Keratinocyte (primary cell): Measurements from ENCODE around the gene RHBDL2. TPM values are rescaled to one million over a fixed set of nuclear protein-coding genes. Genes with fewer than 3 reads are reported as not detected.

Source experiments
- DNase-seq: peaks from one replicate; pipeline ENCODE4 v3.0.0-alpha.2; 2011; ENCODE audit warnings: low read depth, missing footprints, low spot score
- FAIRE-seq: peaks from 2 replicates; lab custom pipeline; 2011; peaks lifted over from hg19 to GRCh38; lab: Jason Lieb, UNC
- H2AFZ ChIP-seq: 2 replicates; pipeline ENCODE4 v1.6.0; 2012; ENCODE audit warnings: low read length, control low read depth, inconsistent platforms; ENCODE audit not compliant: control insufficient read depth
- H3K27ac ChIP-seq: 2 replicates; pipeline ENCODE4 v1.5.1; 2011; ENCODE audit warnings: low read length; ENCODE audit not compliant: control insufficient read depth, insufficient read depth
- H3K27me3 ChIP-seq: 3 replicates; pipeline ENCODE4 v1.6.0; 2011; ENCODE audit warnings: low read length; ENCODE audit not compliant: control insufficient read depth, insufficient read depth; ENCODE audit errors: extremely low read depth
- H3K36me3 ChIP-seq, 2 experiments: 2 replicates in 1 of 2; 3 replicates in 1 of 2; pipeline ENCODE4 v1.5.1; 2011; ENCODE audit warnings: low read length in 2 of 2, mild to moderate bottlenecking in 1 of 2; ENCODE audit not compliant: control insufficient read depth in 2 of 2, insufficient read depth in 2 of 2; ENCODE audit errors: extremely low read depth in 1 of 2
- H3K4me1 ChIP-seq: 3 replicates; pipeline ENCODE4 v1.5.1; 2011; ENCODE audit warnings: low read length; ENCODE audit not compliant: control insufficient read depth, insufficient read depth; ENCODE audit errors: extremely low read depth
- H3K4me2 ChIP-seq: 3 replicates; pipeline ENCODE4 v1.6.0; 2011; ENCODE audit warnings: low read depth, low read length; ENCODE audit not compliant: control insufficient read depth, insufficient read depth; ENCODE audit errors: extremely low read depth
- H3K4me3 ChIP-seq, 3 experiments: fragments of 200-600 bp in 1 of 3; sonication (generic) in 1 of 3; 2 replicates in 2 of 3; 3 replicates in 1 of 3; pipeline ENCODE4 v1.5.1; 2011 to 2016; ENCODE audit warnings: low read length in 3 of 3, mild to moderate bottlenecking in 3 of 3, control low read depth in 2 of 3, inconsistent platforms in 1 of 3, low read depth in 1 of 3, mixed read lengths in 1 of 3, mixed run types in 1 of 3, moderate library complexity in 1 of 3; ENCODE audit not compliant: control insufficient read depth in 2 of 3, insufficient read depth in 2 of 3; ENCODE audit errors: extremely low read depth in 1 of 3
- H3K79me2 ChIP-seq: 2 replicates; pipeline ENCODE4 v1.6.0; 2012; ENCODE audit warnings: low read length; ENCODE audit not compliant: control insufficient read depth, insufficient read depth
- H3K9ac ChIP-seq: 3 replicates; pipeline ENCODE4 v1.6.0; 2011; ENCODE audit warnings: low read length; ENCODE audit not compliant: control insufficient read depth, insufficient read depth; ENCODE audit errors: extremely low read depth
- H3K9me1 ChIP-seq: 3 replicates; pipeline ENCODE4 v1.6.0; 2011; ENCODE audit warnings: low read length; ENCODE audit not compliant: control insufficient read depth, insufficient read depth; ENCODE audit errors: extremely low read depth
- H3K9me3 ChIP-seq: 2 replicates; pipeline ENCODE4 v1.5.1; 2012; ENCODE audit warnings: low read depth, low read length; ENCODE audit not compliant: control insufficient read depth
- H4K20me1 ChIP-seq: 3 replicates; pipeline ENCODE4 v1.6.0; 2011; ENCODE audit warnings: low read length; ENCODE audit not compliant: control insufficient read depth, insufficient read depth; ENCODE audit errors: extremely low read depth
- EZH2 ChIP-seq: IDR thresholded peaks from one replicate; pipeline ENCODE4 v1.6.1; 2012; ENCODE audit warnings: inconsistent platforms, mild to moderate bottlenecking, low read length, moderate library complexity
- dilution Hi-C: fragments of 300-500 bp; cut with MboI; formaldehyde crosslinking; loops from one replicate; pipeline ENCODE4 v1.7.0; 2020; ENCODE audit warnings: low sequenced_read_pairs; ENCODE audit not compliant: extremely low pct_ligation_motif_present
- polyA plus RNA-seq, 5 experiments: library from polyadenylated mRNA; depleted of rRNA in 3 of 5; stranded (reverse) in 3 of 5; stranded (forward) in 1 of 5; unstranded in 1 of 5; fragments of >200 nt; gene quantifications; 1 replicate in 1 of 5; 2 replicates in 3 of 5; 3 replicates in 1 of 5; pipeline versions ENCODE4 v1.2.1 to v1.2.3, GENCODE V29; 2011 to 2012; ENCODE audit warnings: missing spikeins in 2 of 5, low read depth in 1 of 5, low replicate concordance in 1 of 5
- TF ChIP-seq, protein P1 (sequence below), 3 experiments: IDR thresholded peaks in 1 of 3; conservative IDR thresholded peaks in 1 of 3; optimal IDR thresholded peaks in 1 of 3; 2 replicates in 2 of 3; 3 replicates in 1 of 3; pipeline versions ENCODE3 to v1.5.1; 2011; ENCODE audit warnings: low read length in 3 of 3, mild to moderate bottlenecking in 3 of 3, moderate library complexity in 2 of 3, control low read depth in 1 of 3, inconsistent platforms in 1 of 3; ENCODE audit not compliant: insufficient read depth in 2 of 3; ENCODE audit errors: extremely low read depth in 1 of 3

RHBDL2 gene
- polyA plus RNA-seq, 1 donor (not counting 4 experiments of a cell fraction or from before 2014, with no cell fraction given): 7.9 TPM

- Histone ChIP-seq H3K9ac (peak overlapping the region; percentile 79), H3K4me3 (peak overlapping the region; percentile 75 to 82 (median 76)), H4K20me1 (no peaks in the 10 kb centered on the region), H2AFZ (peak overlapping the region; percentile 93), H3K36me3 (no peaks in the 10 kb centered on the region), H3K4me2 (peak overlapping the region; percentile 88), H3K27me3 (no peaks in the 10 kb centered on the region), H3K79me2 (peaks cover 16% of the 10 kb centered on the region), H3K27ac (peak overlapping the region; percentile 51), H3K9me1 (no peaks in the 10 kb centered on the region), H3K9me3 (no peaks in the 10 kb centered on the region), H3K4me1 (peaks cover 8% of the 10 kb centered on the region)
- DNase-seq: no peak
- TF ChIP-seq EZH2: no peak
- TF ChIP-seq, protein P1, sequence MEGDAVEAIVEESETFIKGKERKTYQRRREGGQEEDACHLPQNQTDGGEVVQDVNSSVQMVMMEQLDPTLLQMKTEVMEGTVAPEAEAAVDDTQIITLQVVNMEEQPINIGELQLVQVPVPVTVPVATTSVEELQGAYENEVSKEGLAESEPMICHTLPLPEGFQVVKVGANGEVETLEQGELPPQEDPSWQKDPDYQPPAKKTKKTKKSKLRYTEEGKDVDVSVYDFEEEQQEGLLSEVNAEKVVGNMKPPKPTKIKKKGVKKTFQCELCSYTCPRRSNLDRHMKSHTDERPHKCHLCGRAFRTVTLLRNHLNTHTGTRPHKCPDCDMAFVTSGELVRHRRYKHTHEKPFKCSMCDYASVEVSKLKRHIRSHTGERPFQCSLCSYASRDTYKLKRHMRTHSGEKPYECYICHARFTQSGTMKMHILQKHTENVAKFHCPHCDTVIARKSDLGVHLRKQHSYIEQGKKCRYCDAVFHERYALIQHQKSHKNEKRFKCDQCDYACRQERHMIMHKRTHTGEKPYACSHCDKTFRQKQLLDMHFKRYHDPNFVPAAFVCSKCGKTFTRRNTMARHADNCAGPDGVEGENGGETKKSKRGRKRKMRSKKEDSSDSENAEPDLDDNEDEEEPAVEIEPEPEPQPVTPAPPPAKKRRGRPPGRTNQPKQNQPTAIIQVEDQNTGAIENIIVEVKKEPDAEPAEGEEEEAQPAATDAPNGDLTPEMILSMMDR (optimal IDR thresholded peaks at IDR 0.05 in 1 of 3, IDR thresholded peaks at IDR 0.05 in 1 of 3, conservative IDR thresholded peaks at IDR 0.05 in 1 of 3; ENCODE audit: extremely low read depth in 1 of 3, insufficient read depth in 2 of 3, low read length in 3 of 3): peak; percentile 0 to 33 (median 2)
- dilution Hi-C loops: no loop called here
- peak; percentile 17 for FAIRE-seq
Measured at GRCh38 chr1:38941093-38941492, 537 bp downstream of the RHBDL2 start.

DNA sequence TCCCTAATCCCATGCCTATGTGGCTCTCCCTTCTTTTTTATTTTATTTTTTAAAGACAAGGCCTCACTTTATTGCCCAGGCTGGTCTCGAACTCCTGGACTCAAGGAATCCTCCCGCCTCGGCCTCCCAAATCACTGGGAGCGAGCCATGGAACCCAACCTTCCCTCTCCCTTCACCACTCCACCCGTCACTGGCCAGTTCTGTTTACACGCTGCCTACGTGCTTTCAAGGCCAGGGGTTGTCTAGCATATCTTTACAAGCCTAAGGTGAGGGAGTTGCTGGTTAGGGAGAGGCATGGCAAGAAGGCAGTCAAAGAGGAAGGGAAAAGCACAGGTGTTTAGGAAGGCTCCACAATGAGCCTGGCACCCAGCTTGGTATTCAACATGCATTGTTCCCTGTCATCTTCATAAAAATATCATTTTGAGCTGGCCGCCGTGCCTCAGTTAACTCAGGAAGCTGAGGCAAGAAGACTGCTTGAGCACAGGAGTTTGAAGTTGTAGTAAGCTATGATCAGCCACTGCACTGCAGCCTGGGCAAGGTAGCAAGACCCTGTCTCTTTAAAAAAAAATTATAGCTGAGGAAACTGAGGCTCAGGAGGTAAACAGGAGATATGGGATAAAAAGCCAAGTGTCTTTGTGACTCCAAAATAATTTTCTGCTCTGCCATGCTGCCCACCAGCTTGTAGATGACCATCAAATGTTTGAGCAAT, 1.1 kb downstream of the RHBDL2 start:
- no peak for DNase-seq
- no peaks in the 10 kb centered on the region for H3K27me3 ChIP-seq
- H3K4me3 ChIP-seq: peak overlapping the region; percentile 75 to 82 (median 76)
- TF ChIP-seq, protein P1 (optimal IDR thresholded peaks at IDR 0.05 in 1 of 3, IDR thresholded peaks at IDR 0.05 in 1 of 3, conservative IDR thresholded peaks at IDR 0.05 in 1 of 3; ENCODE audit: extremely low read depth in 1 of 3, insufficient read depth in 2 of 3, low read length in 3 of 3): no peak
- no peak for TF ChIP-seq EZH2
- H3K27ac ChIP-seq: no peak overlapping the region
- H3K79me2 ChIP-seq: peaks cover 16% of the 10 kb centered on the region
- H4K20me1 ChIP-seq: no peaks in the 10 kb centered on the region
- no peaks in the 10 kb centered on the region for H3K9me3 ChIP-seq
- peak overlapping the region; percentile 88 for H3K4me2 ChIP-seq
- H3K9ac ChIP-seq: peak overlapping the region; percentile 79
- H3K36me3 ChIP-seq: no peaks in the 10 kb centered on the region
- H3K9me1 ChIP-seq: no peaks in the 10 kb centered on the region
- no peak overlapping the region for H2AFZ ChIP-seq
- dilution Hi-C loops: no loop called here
- peak; percentile 17 for FAIRE-seq
- peaks cover 8% of the 10 kb centered on the region for H3K4me1 ChIP-seq
